Testis (tissue), 2 donors: ENCODE results near the gene GFOD1.

Source experiments
- CTCF ChIP-seq, 3 experiments: fragments of 450-650 bp in 2 of 3; fragments of 200-600 bp in 1 of 3; sonication (generic) in 1 of 3; IDR thresholded peaks; one replicate each; pipeline ENCODE4 v1.5.1; 2016 to 2019; ENCODE audit warnings: antibody characterized with exemption in 3 of 3, mild to moderate bottlenecking in 2 of 3, moderate library complexity in 1 of 3
- POLR2A ChIP-seq: fragments of 450-650 bp; IDR thresholded peaks from one replicate; pipeline ENCODE4 v1.6.1; 2017; ENCODE audit warnings: antibody characterized with exemption, mild to moderate bottlenecking, moderate library complexity

GRCh38 chr6:13423252-13423651 is 64.1 kb downstream of the GFOD1 start:
- TF ChIP-seq POLR2A (no peak), CTCF (IDR thresholded peaks at IDR 0.05) (no peak)
